AG04449 (cell line): ENCODE data around the gene ADAMTS16.

Experiments
- CTCF ChIA-PET: fragments of 350-600 bp; formaldehyde crosslinking; extraction: SDS; loops from one replicate; lab custom pipeline; 2021; ENCODE audit warnings: antibody characterized with exemption; lab: Yijun Ruan, JAX
- POLR2A ChIA-PET: fragments of 400-600, 350-600 bp; formaldehyde crosslinking; extraction: SDS; loops from one replicate; lab custom pipeline; 2020; ENCODE audit warnings: antibody characterized with exemption, inconsistent platforms; lab: Yijun Ruan, JAX
- DNase-seq: peaks from one replicate; pipeline ENCODE4 v3.0.0-alpha.2; 2010; ENCODE audit warnings: low read depth, low spot score
- H3K4me3 ChIP-seq: 2 replicates; pipeline ENCODE4 v1.5.1; 2011; ENCODE audit warnings: low read depth, mild to moderate bottlenecking, control low read depth, low read length
- CTCF ChIP-seq: IDR thresholded peaks from one replicate; pipeline ENCODE4 v1.5.1; 2011; ENCODE audit warnings: mild to moderate bottlenecking, moderate library complexity, low read length, control low read depth, inconsistent platforms; ENCODE audit not compliant: insufficient read depth; ENCODE audit errors: missing control alignments

The ADAMTS16 gene

GRCh38 chr5:5158472-5158895 is 18.4 kb downstream of the ADAMTS16 start:
- CTCF ChIA-PET, result no interaction called here
- no peak for DNase-seq
- TF ChIP-seq CTCF, result no peak
- H3K4me3 ChIP-seq, result no peak overlapping the region
- POLR2A ChIA-PET, result no interaction called here

GRCh38 chr5:5159282-5160103 is 19.4 kb downstream of the ADAMTS16 start:
- DNase-seq, result no peak
- no peak overlapping the region for H3K4me3 ChIP-seq
- POLR2A ChIA-PET, result no interaction called here
- no peak for TF ChIP-seq CTCF
- CTCF ChIA-PET, result interaction anchor here (1.0 kb wide), 1 partner anchor 211 kb away, joined by 3 read pairs; no protein-coding TSS in a partner anchor

- no peak overlapping the region for H3K4me3 ChIP-seq
- no peak for TF ChIP-seq CTCF
- POLR2A ChIA-PET, result no interaction called here
- DNase-seq, result no peak
- CTCF ChIA-PET, result interaction anchor here (1.4 to 3.5 kb wide), 3 partner anchors 21 to 255 kb away, joined by 3 to 11 read pairs (median 5); no protein-coding TSS in a partner anchor
These were observed 24.0 kb downstream of the ADAMTS16 start for GRCh38 chr5:5164163-5164562.

GRCh38 chr5:5165541-5166002 is 25.4 kb downstream of the ADAMTS16 start:
- ChIA-PET CTCF (interaction anchor here (1.0 to 3.5 kb wide), 7 partner anchors 19 to 254 kb away, joined by 3 to 11 read pairs (median 5); partner anchors contain the start of gene ADAMTS16), POLR2A (no interaction called here)
- no peak for DNase-seq
- TF ChIP-seq CTCF, result no peak
- H3K4me3 ChIP-seq, result no peak overlapping the region

- CTCF ChIA-PET, result no interaction called here
- H3K4me3 ChIP-seq, result no peak overlapping the region
- no peak for TF ChIP-seq CTCF
- POLR2A ChIA-PET, result no interaction called here
- no peak for DNase-seq
These were observed 29.3 kb downstream of the ADAMTS16 start for GRCh38 chr5:5169466-5169865.

GRCh38 chr5:5178136-5178535 is 38.0 kb downstream of the ADAMTS16 start:
- POLR2A ChIA-PET, result no interaction called here
- CTCF ChIA-PET, result interaction anchor here (0.7 kb wide), 1 partner anchor 241 kb away, joined by 3 read pairs; no protein-coding TSS in a partner anchor
- H3K4me3 ChIP-seq, result no peak overlapping the region

More at GRCh38 chr5:5178136-5178535, 38.0 kb downstream of the ADAMTS16 start:
- TF ChIP-seq CTCF, result no peak
- no peak for DNase-seq
